IMR-90 (cell line): Measurements from ENCODE around the gene CES2. TPM values are rescaled to one million over a fixed set of nuclear protein-coding genes. Genes with fewer than 3 reads are reported as not detected.
"Not testable (repeated sequence)": the region's sequence is repeated elsewhere in the genome, so short reads cannot be mapped to it uniquely, and the experiment has no call there.

Experiments
- ATAC-seq: fragments of 200-7000 bp; cut with Tn5 transposase; 2 replicates; pipeline ENCODE4 v1.9.1; 2020; ENCODE audit warnings: low read depth, mild to moderate bottlenecking, moderate library complexity
- BruUV-seq: library from RNA; stranded (reverse); fragments of 400-500 nt; replicated peaks from 2 replicates; lab custom pipeline; 2021; lab: Mats Ljungman, UMichigan
- CTCF ChIA-PET: fragments of 300-600 bp; formaldehyde crosslinking; extraction: SDS; loops from one replicate; lab custom pipeline; 2021; ENCODE audit warnings: antibody characterized with exemption; lab: Yijun Ruan, JAX
- POLR2A ChIA-PET: fragments of 300-600 bp; sonication (Branson Sonifier 250); formaldehyde crosslinking; loops from one replicate; lab custom pipeline; 2022; ENCODE audit warnings: antibody characterized with exemption; ENCODE audit not compliant: unreplicated experiment; lab: Charles Lee
- DNase-seq: peaks from one replicate; pipeline ENCODE4 v3.0.0; 2013
- H2AFZ ChIP-seq: replicated peaks from 2 replicates; pipeline ENCODE3; 2013; ENCODE audit warnings: low read length, mild to moderate bottlenecking; ENCODE audit not compliant: poor library complexity
- H2AK5ac ChIP-seq: 2 replicates; pipeline ENCODE4 v1.6.1; 2013; ENCODE audit warnings: low read depth, low read length, inconsistent platforms
- H2AK9ac ChIP-seq: replicated peaks from 2 replicates; pipeline ENCODE3; 2013; ENCODE audit warnings: mild to moderate bottlenecking, low read depth, low read length, moderate library complexity; ENCODE audit not compliant: poor library complexity
- H2BK120ac ChIP-seq: 2 replicates; pipeline ENCODE4 v1.6.1; 2013; ENCODE audit warnings: low read depth, low read length, inconsistent platforms
- H2BK15ac ChIP-seq: 3 replicates; pipeline ENCODE4 v1.6.1; 2013; ENCODE audit warnings: low read depth, low read length, inconsistent platforms
- H2BK20ac ChIP-seq: 2 replicates; pipeline ENCODE4 v1.6.1; 2013; ENCODE audit warnings: low read depth, mild to moderate bottlenecking, inconsistent platforms, low read length, moderate library complexity
- H2BK5ac ChIP-seq: 2 replicates; pipeline ENCODE4 v1.6.1; 2013; ENCODE audit warnings: mild to moderate bottlenecking, low read depth, low read length, inconsistent platforms; ENCODE audit not compliant: poor library complexity, severe bottlenecking
- H3K14ac ChIP-seq: replicated peaks from 2 replicates; pipeline ENCODE4 v1.6.1; 2013; ENCODE audit warnings: low read depth, low read length, inconsistent platforms
- H3K18ac ChIP-seq: 2 replicates; pipeline ENCODE4 v1.6.1; 2013; ENCODE audit warnings: low read depth, low read length, control low read depth
- H3K23ac ChIP-seq: 2 replicates; pipeline ENCODE4 v1.6.1; 2013; ENCODE audit warnings: low read depth, low read length, inconsistent platforms
- H3K27ac ChIP-seq: 2 replicates; pipeline ENCODE4 v1.5.1; 2013; ENCODE audit warnings: mild to moderate bottlenecking, control low read depth, low read length; ENCODE audit not compliant: insufficient read depth
- H3K27me3 ChIP-seq: 2 replicates; pipeline ENCODE4 v1.6.1; 2013; ENCODE audit warnings: low read length; ENCODE audit not compliant: control insufficient read depth, insufficient read depth
- H3K36me3 ChIP-seq: 2 replicates; pipeline ENCODE4 v1.6.1; 2013; ENCODE audit warnings: low read length, mixed read lengths; ENCODE audit not compliant: control insufficient read depth, insufficient read depth
- H3K4ac ChIP-seq: 2 replicates; pipeline ENCODE4 v1.6.1; 2013; ENCODE audit warnings: low read depth, low read length, inconsistent platforms
- H3K4me1 ChIP-seq: 2 replicates; pipeline ENCODE4 v1.6.1; 2013; ENCODE audit warnings: low read length, mixed read lengths; ENCODE audit not compliant: control insufficient read depth, insufficient read depth
- H3K4me2 ChIP-seq: 2 replicates; pipeline ENCODE4 v1.6.1; 2013; ENCODE audit warnings: low read depth, mild to moderate bottlenecking, control low read depth, low read length, moderate library complexity
- H3K4me3 ChIP-seq: 2 replicates; pipeline ENCODE4 v1.5.1; 2013; ENCODE audit warnings: low read depth, mild to moderate bottlenecking, control low read depth, low read length, moderate library complexity; ENCODE audit not compliant: insufficient read depth
- H3K56ac ChIP-seq: 2 replicates; pipeline ENCODE4 v1.6.1; 2013; ENCODE audit warnings: low read length, inconsistent platforms; ENCODE audit not compliant: insufficient read depth; ENCODE audit errors: extremely low read depth
- H3K79me1 ChIP-seq, 2 experiments: 2 replicates each; pipeline ENCODE4 v1.6.1; 2013; ENCODE audit warnings: low read length in 2 of 2, inconsistent platforms in 1 of 2, low read depth in 1 of 2
- H3K9ac ChIP-seq: 2 replicates; pipeline ENCODE4 v1.6.1; 2013; ENCODE audit warnings: low read depth, low read length, control low read depth
- H3K9me1 ChIP-seq: 2 replicates; pipeline ENCODE4 v1.6.1; 2013; ENCODE audit warnings: low read length, inconsistent platforms; ENCODE audit not compliant: insufficient read depth
- H3K9me3 ChIP-seq: 2 replicates; pipeline ENCODE4 v1.6.1; 2013; ENCODE audit warnings: low read length; ENCODE audit not compliant: control insufficient read depth, insufficient read depth
- H4K20me1 ChIP-seq: 2 replicates; pipeline ENCODE4 v1.6.1; 2013; ENCODE audit warnings: low read length, inconsistent platforms; ENCODE audit not compliant: insufficient read depth
- H4K5ac ChIP-seq: 2 replicates; pipeline ENCODE4 v1.6.1; 2013; ENCODE audit warnings: mild to moderate bottlenecking, low read depth, low read length, control low read depth
- H4K8ac ChIP-seq, 2 experiments: 2 replicates each; pipeline ENCODE4 v1.6.1; 2013; ENCODE audit warnings: low read depth in 2 of 2, low read length in 2 of 2, control low read depth in 1 of 2, inconsistent platforms in 1 of 2
- H4K91ac ChIP-seq: 2 replicates; pipeline ENCODE4 v1.6.1; 2013; ENCODE audit warnings: low read depth, low read length, inconsistent platforms; ENCODE audit not compliant: insufficient read depth
- WGBS, 2 experiments: methylation state at CpG; one replicate each; pipeline versions ENCODE4 v1.1.5 to v1.1.7; 2013; ENCODE audit warnings: missing lambda C conversion rate in 2 of 2; ENCODE audit not compliant: insufficient read length in 1 of 2; ENCODE audit errors: extremely low coverage in 2 of 2; 5-methylcytosine and 5-hydroxymethylcytosine counted together
- dilution Hi-C: fragments of 300-500 bp; cut with HindIII; formaldehyde crosslinking; loops from one replicate; pipeline ENCODE4 v1.14.3; 2018; ENCODE audit warnings: low sequenced_read_pairs; ENCODE audit not compliant: unreplicated experiment
- in situ Hi-C: fragments of 300-500 bp; cut with MboI; formaldehyde crosslinking; loops from 3 replicates; pipeline ENCODE4 v1.14.3; 2019; ENCODE audit warnings: low sequenced_read_pairs, inconsistent platforms, mixed read lengths
- intact Hi-C: fragments of 100-400 bp; cut with micrococcal nuclease; formaldehyde crosslinking; loops from 2 replicates; pipeline ENCODE4 v1.10.0; 2022
- polyA plus RNA-seq, 3 experiments: library from polyadenylated mRNA; depleted of rRNA; stranded (reverse); fragments of >200 nt; gene quantifications; 2 replicates each; pipeline ENCODE4 v1.2.3, GENCODE V29; 2012; ENCODE audit warnings: low replicate concordance in 1 of 3
- total RNA-seq: library from RNA; depleted of rRNA; stranded (reverse); fragments of >200 nt; gene quantifications from 2 replicates; pipeline ENCODE4 v1.2.3, GENCODE V29; 2012

The CES2 gene
- total and polyA plus RNA-seq, 2 of the 4 experiments (the other 2 are of a cell fraction): 15.1 to 23.2 TPM

DNA sequence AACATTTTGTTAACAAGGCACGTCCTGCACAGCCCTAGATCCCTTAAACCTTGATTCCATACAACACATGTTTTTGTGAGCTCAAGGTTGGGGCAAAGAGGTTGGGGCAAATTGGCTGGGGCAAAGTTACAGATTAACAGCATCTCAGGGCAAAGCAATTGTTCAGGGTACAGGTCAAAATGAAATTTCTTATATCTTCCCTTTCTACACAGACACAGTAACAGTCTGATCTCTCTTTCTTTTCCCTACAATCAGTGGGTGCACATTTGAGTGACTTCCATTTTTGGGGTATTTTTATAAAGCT, 20.8 kb downstream of the CES2 start:
- DNase-seq, H3K36me3 ChIP-seq, ATAC-seq, H2BK20ac ChIP-seq, H3K9me3 ChIP-seq, POLR2A ChIA-PET, H3K18ac ChIP-seq, H3K4me1 ChIP-seq, H4K8ac ChIP-seq, in situ Hi-C loops, H4K5ac ChIP-seq, H4K91ac ChIP-seq, H3K56ac ChIP-seq, dilution Hi-C loops, BruUV-seq, H2BK5ac ChIP-seq, H3K14ac ChIP-seq, H4K20me1 ChIP-seq, H3K9ac ChIP-seq, H2AK5ac ChIP-seq, H2AFZ ChIP-seq, H3K4me2 ChIP-seq, intact Hi-C loops, H3K79me1 ChIP-seq, H3K9me1 ChIP-seq, H2AK9ac ChIP-seq, H3K27ac ChIP-seq, H3K4ac ChIP-seq, H3K23ac ChIP-seq, H2BK15ac ChIP-seq, H2BK120ac ChIP-seq, H3K4me3 ChIP-seq: not testable (repeated sequence)
- WGBS, 2 experiments: no CpG with 5 or more reads among the region's 1 CpG
- CTCF ChIA-PET: interaction anchor here (0.6 kb wide), 1 partner anchor 205 kb away, joined by 3 read pairs; no protein-coding TSS in a partner anchor
- peaks cover 12% of the 10 kb centered on the region for H3K27me3 ChIP-seq
